Thyroid gland (tissue), 4 donors: ENCODE measurements around the gene CHRND.

Experiments
- CTCF ChIP-seq, 6 experiments: fragments of 200-600 bp in 3 of 6; fragments of 450-650 bp in 3 of 6; sonication (generic) in 3 of 6; IDR thresholded peaks; one replicate each; pipeline ENCODE4 v1.5.1; 2016 to 2019; ENCODE audit warnings: antibody characterized with exemption in 6 of 6, mild to moderate bottlenecking in 2 of 6, inconsistent platforms in 1 of 6, moderate library complexity in 1 of 6
- POLR2A ChIP-seq, 2 donors: fragments of 450-650 bp; IDR thresholded peaks; one replicate each; pipeline ENCODE4 v1.6.1; 2017; ENCODE audit warnings: antibody characterized with exemption in 2 of 2, mild to moderate bottlenecking in 2 of 2, moderate library complexity in 1 of 2

- TF ChIP-seq POLR2A (IDR thresholded peaks at IDR 0.05), result no peak
- TF ChIP-seq CTCF (IDR thresholded peaks at IDR 0.05), result no peak
Observed at GRCh38 chr2:232527905-232528470, 2.0 kb downstream of the CHRND start.
